HG03521 (cell line): ENCODE measurements around the gene C4B.
"Not testable (repeated sequence)": the region's sequence is repeated elsewhere in the genome, so short reads cannot be mapped to it uniquely, and the experiment has no call there.

Experiments
- ATAC-seq: cut with Tn5 transposase; IDR thresholded peaks from one replicate; pipeline ENCODE4 v1.9.1; 2021; ENCODE audit warnings: mild to moderate bottlenecking, moderate library complexity; ENCODE audit not compliant: unreplicated experiment

C4B gene

GRCh38 chr6:31980998-31981397 is 33.6 kb upstream of the C4B start:
- ATAC-seq: not testable (repeated sequence)

- not testable (repeated sequence) for ATAC-seq
Measured at GRCh38 chr6:31981744-31982143, 32.9 kb upstream of the C4B start, which contains the start of gene C4A. TSS of gene C4A (plus strand) at chr6:31982057. CDS start at chr6:31982108, 51 bp downstream.

- ATAC-seq: not testable (repeated sequence)
Measured at GRCh38 chr6:31989363-31989762, 25.2 kb upstream of the C4B start.

GRCh38 chr6:31994421-31994820 is 20.2 kb upstream of the C4B start:
- ATAC-seq: not testable (repeated sequence)

- not testable (repeated sequence) for ATAC-seq
Measured at GRCh38 chr6:31996385-31996784, 18.2 kb upstream of the C4B start.

GRCh38 chr6:32002546-32003268 is 11.9 kb upstream of the C4B start:
- ATAC-seq: not testable (repeated sequence)

GRCh38 chr6:32003301-32003700 is 11.3 kb upstream of the C4B start:
- not testable (repeated sequence) for ATAC-seq

GRCh38 chr6:32004393-32004792 is 10.2 kb upstream of the C4B start:
- not testable (repeated sequence) for ATAC-seq

- ATAC-seq: not testable (repeated sequence)
Measured at GRCh38 chr6:32004864-32005537, 9.6 kb upstream of the C4B start.

- not testable (repeated sequence) for ATAC-seq
Measured at GRCh38 chr6:32005538-32005880, 9.1 kb upstream of the C4B start.

- not testable (repeated sequence) for ATAC-seq
Measured at GRCh38 chr6:32005991-32006529, 8.5 kb upstream of the C4B start.

- ATAC-seq: not testable (repeated sequence)
Measured at GRCh38 chr6:32007086-32007485, 7.5 kb upstream of the C4B start.

GRCh38 chr6:32008037-32008436 is 6.6 kb upstream of the C4B start:
- not testable (repeated sequence) for ATAC-seq

- ATAC-seq: not testable (repeated sequence)
Measured at GRCh38 chr6:32008616-32009015, 6.0 kb upstream of the C4B start.

GRCh38 chr6:32009537-32009936 is 5.1 kb upstream of the C4B start:
- ATAC-seq: not testable (repeated sequence)

- not testable (repeated sequence) for ATAC-seq
Measured at GRCh38 chr6:32010856-32011530, 3.6 kb upstream of the C4B start.

- not testable (repeated sequence) for ATAC-seq
Measured at GRCh38 chr6:32012941-32013617, 1.5 kb upstream of the C4B start.

GRCh38 chr6:32013738-32014137 is 857 bp upstream of the C4B start:
- ATAC-seq: not testable (repeated sequence)

GRCh38 chr6:32022100-32022499 is 7.5 kb downstream of the C4B start:
- not testable (repeated sequence) for ATAC-seq

- not testable (repeated sequence) for ATAC-seq
Measured at GRCh38 chr6:32028631-32029030, 14.0 kb downstream of the C4B start.

- not testable (repeated sequence) for ATAC-seq
Measured at GRCh38 chr6:32029553-32029952, 15.0 kb downstream of the C4B start.
